Suprapubic skin (tissue), 4 donors: Measurements from ENCODE around the gene MARK3.

Source experiments
- CTCF ChIP-seq, 2 donors: fragments of 200-600 bp in 1 of 2; fragments of 450-650 bp in 1 of 2; sonication (generic) in 1 of 2; IDR thresholded peaks; one replicate each; pipeline ENCODE4 v1.5.1; 2016 to 2019; ENCODE audit warnings: antibody characterized with exemption in 2 of 2, mild to moderate bottlenecking in 1 of 2, moderate library complexity in 1 of 2
- EP300 ChIP-seq: sonication (generic); formaldehyde crosslinking; IDR thresholded peaks from one replicate; pipeline ENCODE4 v1.6.1; 2017; ENCODE audit warnings: antibody characterized with exemption
- POLR2A ChIP-seq, 2 donors: fragments of 450-650 bp; IDR thresholded peaks; one replicate each; pipeline ENCODE4 v1.6.1; 2017; ENCODE audit warnings: antibody characterized with exemption in 2 of 2, mild to moderate bottlenecking in 2 of 2, moderate library complexity in 2 of 2
- POLR2AphosphoS5 ChIP-seq, 3 donors: sonication (generic); formaldehyde crosslinking; IDR thresholded peaks; one replicate each; pipeline ENCODE4 v1.6.1; 2017; ENCODE audit warnings: antibody characterized with exemption in 3 of 3

- TF ChIP-seq CTCF (IDR thresholded peaks at IDR 0.05): no peak
- TF ChIP-seq EP300: no peak
- no peak for TF ChIP-seq POLR2A (IDR thresholded peaks at IDR 0.05)
- no peak for TF ChIP-seq POLR2AphosphoS5 (IDR thresholded peaks at IDR 0.05)
Observed at GRCh38 chr14:103537175-103537990, 152.2 kb downstream of the MARK3 start.
